ENCODE data around the gene MED26. TPM values are rescaled to one million over a fixed set of nuclear protein-coding genes. Genes with fewer than 3 reads are reported as not detected.

Gene MED26
- total RNA-seq, 1 experiment from 2014 or later, result 4.4 TPM

Small RNAs within 50 kb of the gene (small RNA-seq; reads per million reads assigned to genes)
- gene RN7SL146P, result 0 to 0.23 reads per million in 2 experiments

Other genes starting within 250 kb of the MED26 start
- gene EPS15L1, start 156.2 kb downstream of the MED26 start, total RNA-seq (2014; rRNA removed; shearing (Covaris generic)), result 4.0 and 5.3 TPM in 2 replicates
- gene CALR3, start 132.0 kb downstream of the MED26 start, total RNA-seq (2014; rRNA removed; shearing (Covaris generic)), result 0.26 TPM in 1 of 2 replicates, not detected in the other
- gene C19orf44, start 131.8 kb downstream of the MED26 start, total RNA-seq (2014; rRNA removed; shearing (Covaris generic)), result 3.3 and 5.1 TPM in 2 replicates
- gene CHERP, start 85.8 kb downstream of the MED26 start, total RNA-seq (2014; rRNA removed; shearing (Covaris generic)), result 5.9 and 7.0 TPM in 2 replicates
- gene SLC35E1, start 55.8 kb downstream of the MED26 start, total RNA-seq (2014; rRNA removed; shearing (Covaris generic)), result 21.2 and 23.2 TPM in 2 replicates
- 96.1 and 96.5 TPM in 2 replicates for gene SMIM7, start 31.9 kb upstream of the MED26 start, total RNA-seq (2014; rRNA removed; shearing (Covaris generic))
- gene TMEM38A, start 32.9 kb upstream of the MED26 start, total RNA-seq (2014; rRNA removed; shearing (Covaris generic)), result 0.40 and 0.94 TPM in 2 replicates
- gene NWD1, start 91.6 kb upstream of the MED26 start, total RNA-seq (2014; rRNA removed; shearing (Covaris generic)), result 0.05 TPM in 1 of 2 replicates, not detected in the other
- gene SIN3B, start 201.2 kb upstream of the MED26 start, total RNA-seq (2014; rRNA removed; shearing (Covaris generic)), result 13.3 and 17.5 TPM in 2 replicates

Measured in NCI-H460 (cell line).